Esophagus (tissue), 2 donors: ENCODE measurements around the gene NCR3LG1. TPM values are rescaled to one million over a fixed set of nuclear protein-coding genes. Genes with fewer than 3 reads are reported as not detected.
A peak's percentile ranks its signal among the peaks of the same experiment; 100 is the strongest.

Source experiments
- H3K27ac ChIP-seq, 2 donors: one replicate each; pipeline ENCODE4 v1.5.1; 2013; ENCODE audit warnings: low read depth in 2 of 2, mild to moderate bottlenecking in 2 of 2, inconsistent platforms in 1 of 2, low read length in 1 of 2, moderate library complexity in 1 of 2
- H3K27me3 ChIP-seq, 2 donors: one replicate each; pipeline ENCODE4 v1.6.1; 2013; ENCODE audit warnings: low read length in 2 of 2, control low read depth in 1 of 2, mild to moderate bottlenecking in 1 of 2; ENCODE audit not compliant: insufficient read depth in 2 of 2, control insufficient read depth in 1 of 2
- H3K36me3 ChIP-seq, 2 donors: one replicate each; pipeline ENCODE4 v1.6.1; 2013; ENCODE audit warnings: low read length in 1 of 2; ENCODE audit not compliant: control insufficient read depth in 2 of 2, insufficient read depth in 2 of 2
- H3K4me1 ChIP-seq, 2 donors: one replicate each; pipeline ENCODE4 v1.6.1; 2013; ENCODE audit warnings: low read length in 1 of 2; ENCODE audit not compliant: control insufficient read depth in 2 of 2, insufficient read depth in 2 of 2
- H3K4me3 ChIP-seq, 2 donors: one replicate each; pipeline ENCODE4 v1.5.1; 2013; ENCODE audit warnings: low read length in 2 of 2, mild to moderate bottlenecking in 2 of 2, low read depth in 1 of 2, moderate library complexity in 1 of 2
- H3K9me3 ChIP-seq, 2 donors: one replicate each; pipeline ENCODE4 v1.6.1; 2013; ENCODE audit warnings: mild to moderate bottlenecking in 2 of 2, low read depth in 1 of 2, low read length in 1 of 2, moderate library complexity in 1 of 2; ENCODE audit not compliant: control insufficient read depth in 2 of 2, insufficient read depth in 1 of 2
- WGBS, 2 donors: extraction: QIAGEN DNeasy Blood & Tissue Kit; methylation state at CpG; one replicate each; pipeline ENCODE4 v1.1.7; 2013; 5-methylcytosine and 5-hydroxymethylcytosine counted together
- polyA plus RNA-seq, 2 donors: library from polyadenylated mRNA; stranded (reverse); fragments of 200-250 nt; gene quantifications; one replicate each; pipeline ENCODE4 v1.2.3, GENCODE V29; 2013
- donor health status: healthy with polysubstance abuse.
- donor health status: Bipolar disorder and iron deficiency.

Gene NCR3LG1
- polyA plus RNA-seq, 2 donors = 0.71 TPM

GRCh38 chr11:17347676-17348075 is 3.9 kb upstream of the NCR3LG1 start:
- Histone ChIP-seq H3K4me3 (no peak overlapping the region), H3K4me1 (no peaks in the 10 kb centered on the region), H3K27ac (no peak overlapping the region), H3K27me3 (no peaks in the 10 kb centered on the region), H3K9me3 (no peaks in the 10 kb centered on the region), H3K36me3 (no peaks in the 10 kb centered on the region)
- 82 to 89% methylated on average over 1 of the region's 1 CpG for WGBS, 2 donors

GRCh38 chr11:17350455-17351171 is 987 bp upstream of the NCR3LG1 start:
- Histone ChIP-seq H3K9me3 (no peaks in the 10 kb centered on the region), H3K27ac (no peak overlapping the region), H3K4me3 (no peak overlapping the region), H3K4me1 (no peaks in the 10 kb centered on the region), H3K36me3 (no peaks in the 10 kb centered on the region), H3K27me3 (no peaks in the 10 kb centered on the region)
- WGBS, 2 donors = 92 to 96% methylated on average over 7 of the region's 7 CpGs

GRCh38 chr11:17351172-17351509 is 459 bp upstream of the NCR3LG1 start:
- Histone ChIP-seq H3K4me1 (no peaks in the 10 kb centered on the region), H3K9me3 (no peaks in the 10 kb centered on the region), H3K36me3 (no peaks in the 10 kb centered on the region), H3K27me3 (no peaks in the 10 kb centered on the region), H3K27ac (peak overlapping the region in 1 of 2 donors; percentile 40), H3K4me3 (peak overlapping the region in 1 of 2 donors; percentile 55)
- 28 to 29% methylated on average over 12 of the region's 12 CpGs for WGBS, 2 donors

- H3K27ac ChIP-seq = peak overlapping the region; percentile 70 to 85
- 1% methylated on average over 64 to 69 of the region's 69 CpGs for WGBS, 2 donors
- peak overlapping the region; percentile 55 to 63 for H3K4me3 ChIP-seq
- H3K27me3 ChIP-seq = no peaks in the 10 kb centered on the region
- no peaks in the 10 kb centered on the region for H3K4me1 ChIP-seq
- no peaks in the 10 kb centered on the region for H3K36me3 ChIP-seq
- H3K9me3 ChIP-seq = no peaks in the 10 kb centered on the region
Observed at GRCh38 chr11:17352950-17353820, 1.6 kb downstream of the NCR3LG1 start.

GRCh38 chr11:17353821-17354600 is 2.4 kb downstream of the NCR3LG1 start:
- Histone ChIP-seq H3K9me3 (no peaks in the 10 kb centered on the region), H3K27ac (peak overlapping the region; percentile 70 to 85), H3K36me3 (no peaks in the 10 kb centered on the region), H3K4me1 (no peaks in the 10 kb centered on the region), H3K27me3 (no peaks in the 10 kb centered on the region), H3K4me3 (peak overlapping the region; percentile 55 to 63)
- WGBS, 2 donors = 9% methylated on average over 15 of the region's 15 CpGs

GRCh38 chr11:17354601-17354991 is 3.0 kb downstream of the NCR3LG1 start:
- Histone ChIP-seq H3K4me1 (no peaks in the 10 kb centered on the region), H3K4me3 (no peak overlapping the region), H3K36me3 (no peaks in the 10 kb centered on the region), H3K9me3 (no peaks in the 10 kb centered on the region), H3K27ac (no peak overlapping the region), H3K27me3 (no peaks in the 10 kb centered on the region)
- WGBS, 2 donors = 46 to 56% methylated on average over 3 of the region's 3 CpGs

GRCh38 chr11:17366495-17366894 is 14.9 kb downstream of the NCR3LG1 start:
- no peak overlapping the region for H3K4me3 ChIP-seq
- peaks cover 3 to 16% of the 10 kb centered on the region in 2 donors for H3K36me3 ChIP-seq
- WGBS, 2 donors = 63 to 81% methylated on average over 1 of the region's 1 CpG

GRCh38 chr11:17368551-17368950 is 17.0 kb downstream of the NCR3LG1 start:
- no peaks in the 10 kb centered on the region for H3K27me3 ChIP-seq
- peaks cover 3 to 21% of the 10 kb centered on the region in 2 donors for H3K36me3 ChIP-seq
- peaks cover 0 to 3% of the 10 kb centered on the region in 2 donors for H3K4me1 ChIP-seq
- WGBS, 2 donors = 89 to 94% methylated on average over 3 of the region's 3 CpGs
- peaks cover 7 to 34% of the 10 kb centered on the region in 2 donors for H3K9me3 ChIP-seq
- H3K4me3 ChIP-seq = no peak overlapping the region
- H3K27ac ChIP-seq = no peak overlapping the region

More at GRCh38 chr11:17366495-17366894, 14.9 kb downstream of the NCR3LG1 start:
- peaks cover 0 to 3% of the 10 kb centered on the region in 2 donors for H3K4me1 ChIP-seq
- no peaks in the 10 kb centered on the region for H3K27me3 ChIP-seq
- no peak overlapping the region for H3K27ac ChIP-seq
- H3K9me3 ChIP-seq = peaks cover under 1 to 20% of the 10 kb centered on the region in 2 donors

GRCh38 chr11:17369094-17369493 is 17.5 kb downstream of the NCR3LG1 start:
- H3K9me3 ChIP-seq = peaks cover 7 to 37% of the 10 kb centered on the region in 2 donors
- no peak overlapping the region for H3K27ac ChIP-seq
- H3K36me3 ChIP-seq = peaks cover 3 to 21% of the 10 kb centered on the region in 2 donors

More at GRCh38 chr11:17369094-17369493, 17.5 kb downstream of the NCR3LG1 start:
- Histone ChIP-seq H3K27me3 (no peaks in the 10 kb centered on the region), H3K4me3 (no peak overlapping the region), H3K4me1 (peaks cover 0 to 3% of the 10 kb centered on the region in 2 donors)
